Ishikawa (cell line): ENCODE data around the gene LAMA1.

Experiments
- CEBPB ChIP-seq: IDR thresholded peaks from 2 replicates; pipeline ENCODE4 v1.6.1; 2012
- CREB1 ChIP-seq: IDR thresholded peaks from 2 replicates; pipeline ENCODE4 v1.6.1; 2012; ENCODE audit warnings: low read depth
- EGR1 ChIP-seq: IDR thresholded peaks from 2 replicates; pipeline ENCODE4 v1.6.1; 2012
- EP300 ChIP-seq: IDR thresholded peaks from 2 replicates; pipeline ENCODE4 v1.6.1; 2012; ENCODE audit warnings: borderline replicate concordance
- FOXM1 ChIP-seq: IDR thresholded peaks from 2 replicates; pipeline ENCODE4 v1.6.1; 2012; ENCODE audit warnings: low read depth, borderline replicate concordance
- NFIC ChIP-seq: IDR thresholded peaks from 2 replicates; pipeline ENCODE4 v1.6.1; 2012
- RAD21 ChIP-seq: IDR thresholded peaks from 2 replicates; pipeline ENCODE4 v1.6.1; 2012; ENCODE audit warnings: low read depth
- TAF1 ChIP-seq: IDR thresholded peaks from 2 replicates; pipeline ENCODE4 v1.6.1; 2012; ENCODE audit warnings: low read depth, mild to moderate bottlenecking
- TCF12 ChIP-seq: IDR thresholded peaks from 2 replicates; pipeline ENCODE4 v1.6.1; 2012; ENCODE audit warnings: low read depth
- YY1 ChIP-seq: IDR thresholded peaks from 2 replicates; pipeline ENCODE4 v1.6.1; 2012; ENCODE audit warnings: low read depth
- TF ChIP-seq, protein P1 (sequence below): IDR thresholded peaks from 2 replicates; pipeline ENCODE4 v1.6.1; 2012; ENCODE audit warnings: low read depth, mild to moderate bottlenecking
- TF ChIP-seq, protein P2 (sequence below): IDR thresholded peaks from 2 replicates; pipeline ENCODE4 v1.6.1; 2012
- TF ChIP-seq, protein P3 (sequence below): IDR thresholded peaks from 2 replicates; pipeline ENCODE4 v1.6.1; 2012

DNA sequence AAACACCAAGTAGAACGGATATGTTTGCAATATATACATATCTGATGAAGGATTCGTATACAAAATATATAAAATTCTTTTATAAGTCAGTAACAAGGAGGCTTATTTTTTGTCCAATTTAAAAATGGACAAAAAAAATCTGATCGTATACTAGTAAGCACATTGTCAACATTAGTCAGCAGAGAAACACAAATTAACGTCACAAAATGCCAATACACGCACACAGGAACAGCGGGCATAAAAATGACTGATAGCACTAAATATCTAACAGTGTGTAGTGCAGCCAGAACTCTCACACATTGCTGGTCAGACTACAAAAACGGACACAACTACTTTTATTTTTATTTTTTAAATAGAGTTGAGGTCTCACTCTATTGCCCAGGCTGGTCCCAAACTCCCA, 69.5 kb downstream of the LAMA1 start:
- TF ChIP-seq TCF12 (no peak), CEBPB (no peak), NFIC (no peak), TAF1 (no peak), CREB1 (no peak), EGR1 (no peak), FOXM1 (no peak), EP300 (no peak), YY1 (no peak), RAD21 (no peak)
- TF ChIP-seq, protein P1, sequence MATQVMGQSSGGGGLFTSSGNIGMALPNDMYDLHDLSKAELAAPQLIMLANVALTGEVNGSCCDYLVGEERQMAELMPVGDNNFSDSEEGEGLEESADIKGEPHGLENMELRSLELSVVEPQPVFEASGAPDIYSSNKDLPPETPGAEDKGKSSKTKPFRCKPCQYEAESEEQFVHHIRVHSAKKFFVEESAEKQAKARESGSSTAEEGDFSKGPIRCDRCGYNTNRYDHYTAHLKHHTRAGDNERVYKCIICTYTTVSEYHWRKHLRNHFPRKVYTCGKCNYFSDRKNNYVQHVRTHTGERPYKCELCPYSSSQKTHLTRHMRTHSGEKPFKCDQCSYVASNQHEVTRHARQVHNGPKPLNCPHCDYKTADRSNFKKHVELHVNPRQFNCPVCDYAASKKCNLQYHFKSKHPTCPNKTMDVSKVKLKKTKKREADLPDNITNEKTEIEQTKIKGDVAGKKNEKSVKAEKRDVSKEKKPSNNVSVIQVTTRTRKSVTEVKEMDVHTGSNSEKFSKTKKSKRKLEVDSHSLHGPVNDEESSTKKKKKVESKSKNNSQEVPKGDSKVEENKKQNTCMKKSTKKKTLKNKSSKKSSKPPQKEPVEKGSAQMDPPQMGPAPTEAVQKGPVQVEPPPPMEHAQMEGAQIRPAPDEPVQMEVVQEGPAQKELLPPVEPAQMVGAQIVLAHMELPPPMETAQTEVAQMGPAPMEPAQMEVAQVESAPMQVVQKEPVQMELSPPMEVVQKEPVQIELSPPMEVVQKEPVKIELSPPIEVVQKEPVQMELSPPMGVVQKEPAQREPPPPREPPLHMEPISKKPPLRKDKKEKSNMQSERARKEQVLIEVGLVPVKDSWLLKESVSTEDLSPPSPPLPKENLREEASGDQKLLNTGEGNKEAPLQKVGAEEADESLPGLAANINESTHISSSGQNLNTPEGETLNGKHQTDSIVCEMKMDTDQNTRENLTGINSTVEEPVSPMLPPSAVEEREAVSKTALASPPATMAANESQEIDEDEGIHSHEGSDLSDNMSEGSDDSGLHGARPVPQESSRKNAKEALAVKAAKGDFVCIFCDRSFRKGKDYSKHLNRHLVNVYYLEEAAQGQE, result no peak
- TF ChIP-seq, protein P2, sequence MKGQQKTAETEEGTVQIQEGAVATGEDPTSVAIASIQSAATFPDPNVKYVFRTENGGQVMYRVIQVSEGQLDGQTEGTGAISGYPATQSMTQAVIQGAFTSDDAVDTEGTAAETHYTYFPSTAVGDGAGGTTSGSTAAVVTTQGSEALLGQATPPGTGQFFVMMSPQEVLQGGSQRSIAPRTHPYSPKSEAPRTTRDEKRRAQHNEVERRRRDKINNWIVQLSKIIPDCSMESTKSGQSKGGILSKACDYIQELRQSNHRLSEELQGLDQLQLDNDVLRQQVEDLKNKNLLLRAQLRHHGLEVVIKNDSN, result no peak
- TF ChIP-seq, protein P3, sequence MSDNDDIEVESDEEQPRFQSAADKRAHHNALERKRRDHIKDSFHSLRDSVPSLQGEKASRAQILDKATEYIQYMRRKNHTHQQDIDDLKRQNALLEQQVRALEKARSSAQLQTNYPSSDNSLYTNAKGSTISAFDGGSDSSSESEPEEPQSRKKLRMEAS, result no peak
